K562 (cell line): ENCODE measurements around the gene CPVL.

Source experiments
- ATF2 ChIP-seq: sonication (generic); formaldehyde crosslinking; IDR thresholded peaks from 2 replicates; pipeline ENCODE4 v1.8.1; 2022; ENCODE audit warnings: missing genetic modification reagents
- CBFA2T2 ChIP-seq: fragments of 450-650 bp; conservative IDR thresholded peaks from 2 replicates; pipeline ENCODE4 v1.6.1; 2017; ENCODE audit warnings: mild to moderate bottlenecking
- CHD2 ChIP-seq: IDR thresholded peaks from 2 replicates; pipeline ENCODE4 v1.6.1; 2011; ENCODE audit warnings: low read depth, low read length
- ESRRA ChIP-seq: fragments of 450-650 bp; IDR thresholded peaks from 2 replicates; pipeline ENCODE4 v1.6.1; 2014; ENCODE audit warnings: low read depth, mild to moderate bottlenecking, moderate library complexity, borderline replicate concordance
- EZH2 ChIP-seq: IDR thresholded peaks from 2 replicates; pipeline ENCODE4 v1.6.1; 2012; ENCODE audit warnings: low read depth, mild to moderate bottlenecking, inconsistent platforms, low read length, borderline replicate concordance
- MXI1 ChIP-seq: IDR thresholded peaks from 2 replicates; pipeline ENCODE4 v1.6.1; 2011; ENCODE audit warnings: low read depth, mild to moderate bottlenecking, improper control_type of control experiment, low read length
- POLR2A ChIP-seq: fragments of 450-650 bp; conservative IDR thresholded peaks from 2 replicates; pipeline ENCODE4 v1.6.1; 2016
- STAT5B ChIP-seq: fragments of 250-450 bp; sonication (Bioruptor Pico); IDR thresholded peaks from 2 replicates; pipeline ENCODE4 v1.8.0; 2021; ENCODE audit warnings: mild to moderate bottlenecking, inconsistent platforms
- ZNF174 ChIP-seq: fragments of 250-450 bp; sonication (Bioruptor Pico); IDR thresholded peaks from 2 replicates; pipeline ENCODE4 v1.4.0; 2020; ENCODE audit warnings: mild to moderate bottlenecking
- ZNF239 ChIP-seq: fragments of 250-450 bp; sonication (Bioruptor Pico); IDR thresholded peaks from 2 replicates; pipeline ENCODE4 v1.4.0; 2020; ENCODE audit warnings: mild to moderate bottlenecking
- ZNF274 ChIP-seq: IDR thresholded peaks from 2 replicates; pipeline ENCODE4 v1.6.1; 2011; ENCODE audit warnings: low read depth, mild to moderate bottlenecking, low read length, moderate library complexity, borderline replicate concordance
- ZNF384 ChIP-seq: IDR thresholded peaks from 2 replicates; pipeline ENCODE4 v1.6.1; 2012; ENCODE audit warnings: low read depth, low read length, improper control_type of control experiment
- ZNF609 ChIP-seq: sonication (generic); formaldehyde crosslinking; IDR thresholded peaks from 2 replicates; pipeline ENCODE4 v1.8.1; 2023; ENCODE audit warnings: missing genetic modification reagents, mild to moderate bottlenecking, borderline replicate concordance

GRCh38 chr7:28990200-28990960, 156.0 kb downstream of the CPVL start:
- TF ChIP-seq POLR2A = no peak
- TF ChIP-seq ZNF274 = no peak
- no peak for TF ChIP-seq MXI1
- no peak for TF ChIP-seq ZNF174 (CRISPR knock-in tag)
- no peak for TF ChIP-seq ZNF384
- no peak for TF ChIP-seq ATF2 (CRISPR knock-in tag)
- no peak for TF ChIP-seq EZH2
- no peak for TF ChIP-seq ZNF239 (CRISPR knock-in tag)
- TF ChIP-seq STAT5B (CRISPR knock-in tag) = no peak
- TF ChIP-seq ZNF609 (CRISPR knock-in tag) = no peak
- TF ChIP-seq CHD2 = no peak
- no peak for TF ChIP-seq ESRRA
- TF ChIP-seq CBFA2T2 = no peak
